Activated CD8-positive, alpha-beta memory T cell treated with anti-CD3 and anti-CD28 coated beads for 36 hours (primary cell): ENCODE results near the gene NPIPA1. TPM values are rescaled to one million over a fixed set of nuclear protein-coding genes. Genes with fewer than 3 reads are reported as not detected.
"Not testable (repeated sequence)": the region's sequence is repeated elsewhere in the genome, so short reads cannot be mapped to it uniquely, and the experiment has no call there.

Source experiments
- CTCF ChIA-PET: fragments of 350-600 bp; sonication (Branson Sonifier 250); formaldehyde crosslinking; loops from one replicate; lab custom pipeline; 2021; ENCODE audit warnings: antibody characterized with exemption; lab: Charles Lee
- POLR2A ChIA-PET: fragments of 350-600 bp; sonication (Branson Sonifier 250); formaldehyde crosslinking; loops from one replicate; lab custom pipeline; 2021; ENCODE audit warnings: antibody characterized with exemption; lab: Charles Lee
- total RNA-seq, 2 experiments: library from RNA; stranded (reverse); gene quantifications; one replicate each; pipeline ENCODE4 v1.2.3, GENCODE V29; 2021

Gene NPIPA1
- total RNA-seq, 2 experiments from 2014 or later = 69.9 to 78.2 TPM

DNA sequence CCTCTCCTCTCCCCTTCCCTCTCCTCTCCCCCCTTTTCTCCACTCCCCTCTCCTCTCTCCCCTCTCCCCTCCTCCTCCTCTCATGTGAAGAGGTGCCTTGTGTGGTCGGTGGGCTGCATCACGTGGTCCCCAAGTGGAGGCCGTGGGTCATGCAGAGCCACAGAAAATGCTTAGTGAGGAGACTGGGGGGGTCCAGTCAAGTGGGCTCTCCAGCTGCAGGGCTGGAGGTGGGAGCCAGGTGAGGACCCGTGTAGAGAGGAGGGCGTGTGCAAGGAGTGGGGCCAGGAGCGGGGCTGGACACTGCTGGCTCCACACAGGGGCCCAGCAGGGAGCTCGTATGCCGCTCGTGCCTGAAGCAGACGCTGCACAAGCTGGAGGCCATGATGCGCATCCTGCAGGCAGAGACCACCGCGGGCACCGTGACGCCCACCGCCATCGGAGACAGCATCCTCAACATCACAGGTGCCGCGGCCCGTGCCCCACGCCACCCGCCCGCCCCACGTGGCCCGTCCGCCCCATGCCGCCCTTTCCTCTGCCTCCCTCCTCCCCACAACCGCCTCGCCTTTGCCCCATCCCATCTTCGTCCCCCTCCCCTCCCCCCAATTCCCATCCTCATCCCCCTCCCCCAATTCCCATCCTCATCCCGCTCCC, 9.1 kb upstream of the NPIPA1 start:
- CTCF ChIA-PET = not testable (repeated sequence)

DNA sequence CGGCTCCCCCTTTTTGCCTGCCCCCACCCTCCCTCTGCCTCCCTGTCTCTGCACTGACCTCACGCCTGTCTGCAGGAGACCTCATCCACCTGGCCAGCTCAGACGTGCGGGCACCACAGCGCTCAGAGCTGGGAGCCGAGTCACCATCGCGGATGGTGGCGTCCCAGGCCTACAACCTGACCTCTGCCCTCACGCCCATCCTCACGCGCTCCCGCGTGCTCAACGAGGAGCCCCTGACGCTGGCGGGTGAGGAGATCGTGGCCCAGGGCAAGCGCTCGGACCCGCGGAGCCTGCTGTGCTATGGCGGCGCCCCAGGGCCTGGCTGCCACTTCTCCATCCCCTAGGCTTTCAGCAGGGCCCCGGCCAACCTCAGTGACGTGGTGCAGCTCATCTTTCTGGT, 8.1 kb upstream of the NPIPA1 start:
- CTCF ChIA-PET, POLR2A ChIA-PET: not testable (repeated sequence)

More for the DNA sequence above, 9.1 kb upstream of the NPIPA1 start:
- POLR2A ChIA-PET = not testable (repeated sequence)

DNA sequence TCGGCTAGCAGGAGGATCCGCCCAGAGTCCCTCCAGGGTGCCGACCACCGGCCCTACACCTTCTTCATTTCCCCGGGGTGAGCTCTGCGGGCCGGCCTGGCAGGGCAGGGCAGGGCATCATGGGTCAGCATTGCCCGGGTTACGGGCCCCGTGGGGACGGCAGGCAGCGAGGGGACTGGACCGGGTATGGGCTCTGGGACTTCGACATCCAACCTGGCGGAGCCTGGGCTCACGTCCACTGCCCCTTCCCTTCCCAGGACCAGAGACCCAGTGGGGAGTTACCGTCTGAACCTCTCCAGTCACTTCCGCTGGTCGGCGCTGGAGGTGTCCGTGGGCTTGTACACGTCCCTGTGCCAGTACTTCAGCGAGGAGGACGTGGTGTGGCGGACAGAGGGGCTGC, 7.0 kb upstream of the NPIPA1 start:
- CTCF ChIA-PET, POLR2A ChIA-PET: not testable (repeated sequence)

DNA sequence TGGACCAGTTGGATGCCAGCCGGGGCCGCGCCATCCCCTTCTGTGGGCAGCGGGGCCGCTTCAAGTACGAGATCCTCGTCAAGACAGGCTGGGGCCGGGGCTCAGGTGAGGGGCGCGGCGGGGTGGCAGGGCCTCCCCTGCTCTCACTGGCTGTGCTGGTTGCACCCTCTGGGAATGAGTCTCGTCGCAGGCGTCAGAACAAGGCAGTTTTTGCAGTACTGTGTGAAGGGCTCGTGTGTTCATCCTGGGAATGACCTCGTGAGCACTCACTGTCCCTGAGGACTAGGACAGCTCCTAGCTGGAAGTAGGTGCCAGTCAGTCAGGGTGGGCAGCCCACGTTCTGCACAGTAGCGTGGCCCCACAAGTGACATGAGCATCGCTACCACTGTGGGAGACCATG, 6.3 kb upstream of the NPIPA1 start:
- CTCF ChIA-PET, POLR2A ChIA-PET: not testable (repeated sequence)

DNA sequence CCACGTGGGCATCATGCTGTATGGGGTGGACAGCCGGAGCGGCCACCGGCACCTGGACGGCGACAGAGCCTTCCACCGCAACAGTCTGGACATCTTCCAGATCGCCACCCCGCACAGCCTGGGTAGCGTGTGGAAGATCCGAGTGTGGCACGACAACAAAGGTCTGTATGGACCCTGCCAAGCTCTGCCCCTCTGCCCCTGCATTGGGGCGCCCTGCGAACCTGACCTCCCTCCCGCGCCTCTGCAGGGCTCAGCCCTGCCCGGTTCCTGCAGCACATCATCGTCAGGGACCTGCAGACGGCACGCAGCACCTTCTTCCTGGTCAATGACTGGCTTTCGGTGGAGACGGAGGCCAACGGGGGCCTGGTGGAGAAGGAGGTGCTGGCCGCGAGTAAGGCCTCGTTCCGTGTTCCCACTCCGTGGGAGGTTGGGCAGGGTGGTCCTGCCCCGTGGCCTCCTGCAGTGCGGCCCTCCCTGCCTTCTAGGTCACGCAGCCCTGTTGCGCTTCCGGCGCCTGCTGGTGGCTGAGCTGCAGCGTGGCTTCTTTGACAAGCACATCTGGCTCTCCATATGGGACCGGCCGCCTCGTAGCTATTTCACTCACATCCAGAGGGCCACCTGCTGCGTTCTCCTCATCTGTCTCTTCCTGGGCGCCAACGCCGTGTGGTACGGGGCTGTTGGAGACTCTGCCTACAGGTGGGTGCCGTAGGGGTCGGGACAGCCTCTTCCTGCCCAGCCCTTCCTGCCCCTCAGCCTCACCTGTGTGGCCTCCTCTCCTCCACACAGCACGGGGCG, 4.5 kb upstream of the NPIPA1 start:
- POLR2A ChIA-PET, CTCF ChIA-PET: not testable (repeated sequence)

DNA sequence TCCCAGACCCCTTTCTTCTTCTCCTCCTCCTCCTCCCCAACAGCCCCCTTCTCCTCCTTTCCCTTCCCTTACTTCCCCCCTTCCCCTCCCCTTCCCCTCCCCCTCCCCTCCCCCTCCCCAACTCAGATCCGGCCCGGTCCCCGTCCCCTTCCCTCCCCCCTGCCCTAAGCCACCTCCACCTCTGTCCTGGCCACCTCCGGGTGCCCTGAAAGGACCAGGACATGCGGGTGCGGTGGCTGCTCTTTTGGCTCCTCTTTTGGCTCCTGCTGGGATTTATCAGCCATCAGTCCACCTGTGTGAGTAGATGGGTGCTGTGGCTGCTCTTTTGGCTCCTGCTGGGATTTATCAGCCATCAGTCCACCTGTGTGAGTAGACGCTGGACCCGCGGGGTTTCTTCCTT, 751 bp downstream of the NPIPA1 start:
- CTCF ChIA-PET, POLR2A ChIA-PET: not testable (repeated sequence)

DNA sequence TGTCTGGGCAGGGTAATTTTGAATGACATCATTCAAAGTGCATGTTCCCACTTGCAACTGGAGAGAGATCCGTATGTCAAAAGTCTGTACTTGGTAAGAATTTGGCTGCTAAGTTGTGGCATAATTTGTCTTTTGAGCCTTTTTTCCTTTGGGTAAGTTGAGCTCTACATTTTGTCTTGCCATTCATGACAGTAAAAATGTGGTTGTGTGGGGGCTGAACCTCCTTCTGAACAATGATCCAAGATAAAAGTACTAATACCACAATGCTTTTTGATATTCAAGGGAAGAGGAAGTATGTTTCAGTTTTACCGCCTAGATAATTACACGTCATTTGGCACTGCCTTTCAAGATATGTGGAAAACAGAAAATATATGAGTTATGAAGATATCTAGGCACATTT, 5.4 kb downstream of the NPIPA1 start:
- POLR2A ChIA-PET, CTCF ChIA-PET: not testable (repeated sequence)

DNA sequence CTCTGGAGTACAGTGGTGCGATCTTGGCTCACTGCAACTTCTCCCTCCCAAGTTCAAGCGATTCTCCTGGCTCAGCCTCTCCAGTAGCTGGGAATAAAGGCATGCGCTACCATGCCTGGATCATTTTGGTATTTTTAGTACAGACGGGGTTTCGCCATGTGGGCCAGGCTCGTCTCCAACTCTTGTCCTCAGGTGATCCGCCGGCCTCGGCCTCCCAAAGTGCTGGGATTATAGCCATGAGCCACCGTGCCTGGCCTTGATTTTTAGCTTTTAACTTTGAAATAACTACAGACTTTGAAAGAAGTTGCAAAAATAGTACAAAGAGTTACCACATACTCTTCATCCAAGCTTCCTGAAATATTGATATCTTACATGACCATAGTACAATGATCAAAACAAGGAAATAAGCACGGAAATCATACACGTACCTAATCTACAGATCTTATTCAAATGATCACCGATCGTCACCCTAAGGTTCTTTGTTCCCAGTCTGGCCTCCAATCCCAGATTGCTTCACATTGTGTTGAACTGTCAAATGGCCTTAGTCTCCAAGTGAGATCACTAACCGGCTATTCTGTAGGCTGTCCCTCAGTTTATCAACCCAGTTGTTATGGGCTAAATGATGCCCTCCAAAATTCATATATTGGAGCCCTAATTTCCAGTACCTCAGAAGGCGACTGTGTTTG, 18.4 kb downstream of the NPIPA1 start:
- ChIA-PET POLR2A (no interaction called here), CTCF (interaction anchor here (0.6 to 0.7 kb wide), 2 partner anchors 75 to 1122 kb away, joined by 3 read pairs; no protein-coding TSS in a partner anchor)

DNA sequence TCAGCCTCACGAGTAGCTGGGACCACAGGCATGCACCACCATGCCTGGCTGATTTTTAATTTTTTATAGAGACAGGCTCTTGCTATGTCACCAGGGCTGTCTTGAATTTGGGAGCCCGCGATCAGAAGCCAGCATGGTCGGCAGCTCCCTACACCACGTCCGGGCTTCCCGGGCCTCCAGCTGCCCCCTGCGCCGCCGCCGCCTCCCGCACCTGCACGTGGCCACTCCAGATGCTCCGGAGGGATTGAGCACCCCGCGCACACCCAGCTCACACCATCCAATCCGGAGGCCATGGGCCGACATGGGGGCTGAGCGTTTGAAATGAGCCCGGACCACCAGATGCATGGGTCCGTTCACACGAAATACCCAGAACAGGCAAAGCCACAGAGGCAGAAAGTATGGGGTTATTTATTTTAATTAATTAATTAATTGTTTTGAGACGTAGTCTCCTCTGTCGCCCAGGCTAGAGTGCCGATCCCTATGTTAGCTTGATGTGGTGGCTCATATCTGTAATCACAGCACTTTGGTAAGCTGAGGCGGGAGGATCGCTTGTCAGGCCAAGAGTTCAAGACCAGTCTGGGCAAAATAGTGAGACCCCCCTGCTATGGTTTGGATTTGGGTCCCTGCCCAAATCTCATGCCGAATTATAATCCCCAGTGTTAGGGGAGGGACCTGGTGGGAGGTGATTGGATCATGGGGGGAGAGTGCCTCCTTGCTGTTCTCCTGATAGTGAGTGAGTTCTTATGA, 20.5 kb downstream of the NPIPA1 start:
- ChIA-PET POLR2A (no interaction called here), CTCF (no interaction called here)

DNA sequence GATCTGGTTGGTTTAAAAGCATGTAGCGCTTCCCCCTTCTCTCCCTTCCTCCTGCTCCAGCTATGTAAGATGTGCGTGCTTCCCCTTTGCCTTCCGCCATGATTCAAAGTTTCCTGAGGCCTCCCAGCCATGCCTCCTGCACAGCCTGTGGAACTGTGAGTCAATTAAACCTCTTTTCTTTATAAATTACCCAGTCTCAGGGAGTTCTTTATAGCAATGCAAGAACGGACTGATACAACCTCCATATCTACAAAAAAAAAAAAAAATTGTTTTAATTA, 21.0 kb downstream of the NPIPA1 start:
- ChIA-PET POLR2A (no interaction called here), CTCF (no interaction called here)

DNA sequence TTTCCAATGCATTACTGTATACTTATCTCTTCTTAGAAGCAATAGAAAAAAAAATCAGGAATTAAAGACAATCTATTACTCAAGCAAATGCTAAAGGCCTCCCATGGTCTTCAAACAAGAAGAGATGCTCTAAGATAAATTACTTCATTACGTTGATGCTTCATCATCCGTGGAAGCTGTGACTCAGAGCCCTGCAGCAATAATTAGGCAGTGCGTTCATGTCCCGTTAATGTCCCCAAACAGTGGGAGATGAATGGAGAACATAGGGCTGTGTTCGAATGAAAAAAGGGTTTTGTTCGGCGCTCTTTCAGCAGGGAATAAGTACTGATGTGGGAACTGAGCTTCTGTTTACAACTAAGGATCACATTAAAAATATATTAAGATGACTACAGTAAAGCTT, 21.7 kb downstream of the NPIPA1 start:
- ChIA-PET CTCF (interaction anchor here (0.6 kb wide), 1 partner anchor 1423 kb away, joined by 5 read pairs; no protein-coding TSS in a partner anchor), POLR2A (no interaction called here)

DNA sequence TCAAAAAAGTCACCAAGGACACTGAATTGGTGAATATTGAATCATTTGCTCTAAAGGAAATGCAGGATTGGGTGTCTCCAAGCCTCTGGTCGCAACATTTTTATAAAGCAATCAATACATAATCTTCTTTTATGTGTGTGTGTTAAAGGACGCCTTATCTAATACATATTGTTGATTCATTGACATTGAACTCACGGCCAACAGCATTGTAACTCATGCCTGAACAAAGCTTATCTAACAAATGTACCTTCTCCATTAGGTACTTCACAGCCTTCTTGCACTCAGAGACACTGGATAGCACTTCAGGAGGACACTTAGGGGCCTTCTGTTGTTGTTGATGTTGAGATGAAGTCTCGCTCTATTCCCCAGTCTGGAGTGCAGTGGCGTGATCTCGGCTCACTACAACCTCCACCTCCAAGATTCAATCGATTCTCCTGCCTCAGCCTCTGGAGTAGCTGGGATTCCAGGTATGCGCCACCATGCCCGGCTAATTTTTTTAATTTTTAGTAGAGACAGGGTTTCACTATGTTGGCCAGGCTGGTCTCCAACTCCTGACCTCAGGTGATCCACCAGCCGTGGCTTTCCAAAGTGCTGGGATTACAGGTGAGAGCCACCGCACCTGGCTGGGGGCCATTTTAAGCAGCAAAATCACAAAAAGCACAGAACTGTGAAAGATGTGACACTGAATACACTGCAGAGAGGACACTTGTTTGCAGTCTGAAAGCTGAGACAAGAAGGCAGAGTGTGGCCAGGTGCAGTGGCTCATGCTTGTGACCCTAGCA, 24.4 kb downstream of the NPIPA1 start:
- ChIA-PET POLR2A (no interaction called here), CTCF (no interaction called here)

DNA sequence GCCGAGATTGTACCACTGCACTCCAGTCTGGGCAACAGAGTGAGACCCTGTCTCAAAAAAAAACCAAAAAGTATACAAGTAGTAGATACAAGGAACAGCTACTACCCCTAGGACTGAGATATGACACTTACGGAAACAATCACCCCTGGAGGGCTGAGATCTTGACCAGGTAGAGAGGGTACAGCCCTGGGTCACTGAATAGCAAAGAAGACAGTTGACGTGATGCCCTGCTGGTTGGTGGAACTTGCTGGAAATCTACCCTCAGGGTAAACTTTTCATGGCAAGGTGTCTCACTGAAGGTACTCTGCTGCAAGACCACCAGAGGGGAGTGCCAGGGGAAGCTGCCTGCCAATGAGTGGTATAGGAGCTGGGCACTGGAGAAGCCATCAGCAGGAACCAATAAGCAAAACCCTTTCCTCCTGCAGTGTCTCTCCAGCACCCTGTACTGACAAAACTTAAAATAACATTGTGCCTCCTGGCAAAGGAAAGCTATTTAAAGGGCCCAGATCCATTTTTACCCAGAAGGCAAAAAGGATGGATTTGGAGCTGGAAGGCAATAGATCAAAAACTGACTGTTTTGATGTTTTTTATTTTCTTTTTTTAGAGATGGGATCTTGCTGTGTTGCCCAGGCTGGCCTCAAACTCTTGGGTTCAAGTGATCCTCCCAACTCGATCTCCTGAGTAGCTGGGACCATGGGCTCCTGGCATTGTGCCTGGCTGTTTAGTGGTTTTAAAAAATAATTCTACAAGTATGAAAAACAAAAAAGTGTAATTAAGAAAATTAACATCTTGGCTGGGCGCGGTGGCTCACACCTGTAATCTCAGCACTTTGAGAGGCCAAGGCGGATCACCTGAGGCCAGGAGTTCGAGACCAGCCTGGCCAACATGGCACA, 26.3 kb downstream of the NPIPA1 start:
- CTCF ChIA-PET = no interaction called here
- POLR2A ChIA-PET = no interaction called here

DNA sequence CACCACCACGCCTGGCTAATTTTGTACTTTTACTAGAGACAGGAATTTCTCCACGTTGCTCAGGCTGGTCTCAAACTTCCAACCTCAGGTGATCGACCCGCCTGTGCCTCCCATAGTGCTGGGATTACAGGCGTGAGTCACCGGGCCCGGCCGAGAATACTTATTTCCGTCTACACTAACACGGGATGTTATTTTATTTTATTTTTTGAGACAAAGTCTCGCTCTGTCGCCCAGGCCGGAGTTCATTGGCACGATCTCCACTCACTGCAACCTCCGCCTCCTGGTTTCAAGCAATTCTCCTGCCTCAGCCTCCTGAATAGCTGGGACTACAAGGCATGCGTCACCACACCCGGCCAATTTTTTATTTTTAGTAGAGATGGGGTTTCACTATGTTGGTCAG, 28.1 kb downstream of the NPIPA1 start:
- POLR2A ChIA-PET = no interaction called here
- CTCF ChIA-PET = no interaction called here

DNA sequence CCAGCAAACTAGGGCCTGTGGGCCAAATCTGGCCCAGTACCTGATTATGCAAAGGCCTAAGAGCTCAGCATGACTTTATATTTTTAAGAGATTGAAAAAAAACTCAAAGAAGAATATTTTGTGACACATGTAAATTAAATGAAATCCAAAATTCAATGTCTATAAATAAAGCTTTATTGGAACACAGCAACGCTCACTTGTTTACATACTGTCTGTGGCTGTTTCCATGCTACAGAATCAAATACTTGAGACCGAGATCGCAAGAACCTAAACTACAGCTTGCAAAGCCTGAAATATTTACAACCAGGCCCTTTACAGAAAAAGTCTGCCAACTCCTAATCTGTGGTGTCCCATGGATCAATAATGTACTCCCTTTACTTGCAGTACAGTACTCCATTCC, 32.6 kb downstream of the NPIPA1 start:
- CTCF ChIA-PET, POLR2A ChIA-PET: not testable (repeated sequence)

DNA sequence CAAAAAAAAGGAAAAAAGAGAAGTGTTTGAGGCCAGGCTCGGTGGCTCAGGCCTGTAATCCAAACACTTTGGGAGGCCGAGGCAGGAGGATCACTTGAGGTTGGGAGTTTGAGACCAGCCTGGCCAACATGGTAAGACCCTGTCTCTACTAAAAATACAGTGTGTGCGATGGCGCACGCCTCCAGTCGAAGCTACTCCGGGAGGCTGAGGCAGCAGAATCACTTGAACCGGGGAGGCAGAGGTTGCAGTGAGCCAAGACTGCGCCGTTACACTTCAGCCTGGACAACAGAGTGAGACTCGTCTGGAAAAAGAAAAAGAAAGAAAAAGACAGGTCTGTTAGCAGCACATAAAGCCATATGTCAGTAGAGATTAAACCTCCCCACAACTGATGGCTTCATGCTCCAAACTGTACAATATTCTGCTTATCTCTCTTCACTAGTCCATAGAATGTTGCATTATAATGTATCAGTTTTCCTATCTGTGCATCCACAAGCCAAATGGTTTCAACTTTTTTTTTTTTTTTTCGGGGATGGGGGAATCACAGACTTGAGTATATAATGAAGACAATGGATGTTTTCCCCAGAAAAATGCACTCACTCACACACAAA, 34.5 kb downstream of the NPIPA1 start:
- CTCF ChIA-PET, POLR2A ChIA-PET: not testable (repeated sequence)

DNA sequence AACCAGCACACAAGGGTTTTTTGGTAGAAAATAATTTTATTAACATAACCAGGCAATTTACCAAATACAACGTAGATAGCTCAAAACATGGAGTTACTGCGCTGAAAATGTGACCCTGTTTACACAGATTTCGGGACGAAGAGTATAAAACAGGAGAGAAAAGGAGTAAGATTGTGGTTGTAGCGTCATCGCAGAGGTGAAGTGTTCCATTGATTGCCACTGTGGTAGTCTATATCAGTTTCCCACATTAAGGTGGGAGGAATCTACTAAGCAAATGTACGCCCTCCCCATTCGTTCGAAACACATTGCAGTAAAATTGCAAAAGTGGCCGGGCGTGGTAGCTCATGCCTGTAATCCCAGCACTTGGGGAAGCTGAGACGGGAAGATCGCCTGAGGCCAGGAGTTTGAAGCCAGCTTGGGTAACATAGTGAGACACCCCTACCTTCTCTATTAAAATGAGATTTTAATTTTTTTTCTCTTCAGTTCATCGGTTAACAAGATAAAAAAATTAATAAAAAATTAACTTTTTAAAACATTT, 36.6 kb downstream of the NPIPA1 start:
- CTCF ChIA-PET, POLR2A ChIA-PET: not testable (repeated sequence)

DNA sequence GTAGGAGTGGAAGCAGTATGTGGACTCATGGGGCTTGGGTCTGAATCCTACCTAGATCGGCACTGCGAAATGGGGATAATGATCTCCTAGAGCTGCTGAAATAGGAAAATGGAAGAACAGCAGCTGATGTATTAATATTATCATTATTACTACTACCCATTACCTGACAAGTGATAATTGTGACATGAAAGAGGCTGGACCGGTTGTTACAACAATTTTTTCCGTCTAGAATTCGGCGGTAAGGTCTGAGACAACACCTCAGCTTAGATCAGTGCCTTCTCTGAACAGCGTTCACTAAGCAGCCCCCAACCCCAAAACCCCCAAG, 37.0 kb downstream of the NPIPA1 start:
- CTCF ChIA-PET = not testable (repeated sequence)
- POLR2A ChIA-PET = interaction anchor here (0.7 kb wide), 1 partner anchor 120 kb away, joined by 3 read pairs; the partner anchor contains the start of gene RRN3
